ENCODE measurements around the gene TXNDC11. TPM values are rescaled to one million over a fixed set of nuclear protein-coding genes. Genes with fewer than 3 reads are reported as not detected.

TXNDC11 gene
- total RNA-seq, 1 donor from 2014 or later, result 29.0 TPM

DNA sequence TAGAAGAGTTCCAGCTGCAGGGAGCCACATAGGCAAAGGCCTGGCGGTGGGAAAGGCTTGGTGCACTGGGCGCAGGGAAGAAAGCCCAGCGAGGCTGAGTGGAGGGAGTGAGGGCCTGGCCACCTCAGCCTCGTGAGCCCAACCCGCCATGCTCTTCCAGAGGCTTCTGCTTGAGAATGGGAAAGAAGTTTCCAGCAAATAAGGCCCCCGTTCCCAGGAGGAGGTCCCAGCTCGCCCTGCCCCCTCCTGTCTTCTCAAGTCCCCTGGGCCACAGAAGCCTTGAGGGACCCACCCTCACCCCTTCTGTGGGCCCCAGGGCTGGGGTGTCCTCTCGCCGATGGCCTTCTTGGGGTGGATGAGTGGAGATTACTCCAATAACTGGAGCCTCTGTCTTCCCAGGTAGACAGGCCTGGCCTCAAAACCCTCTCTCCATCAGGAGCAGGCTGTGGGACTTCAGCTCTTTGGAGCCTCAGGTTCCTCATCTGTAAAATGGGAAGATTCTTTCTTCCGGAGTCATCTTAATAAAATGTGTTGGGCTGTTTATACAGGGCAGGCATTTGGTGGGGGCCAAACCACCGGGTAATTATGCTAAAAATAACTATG, 75.3 kb downstream of the TXNDC11 start:
- no peaks in the 10 kb centered on the region for H3K27me3 ChIP-seq (ENCODE audit: insufficient read depth, low read length)
- Mint-ChIP-seq H3K27ac (ENCODE audit: unreplicated experiment) (no peak overlapping the region), H3K4me3 (ENCODE audit: unreplicated experiment) (peak overlapping the region; percentile 74), H3K4me1 (ENCODE audit: low read depth, unreplicated experiment) (peaks cover 10% of the 10 kb centered on the region), H3K27me3 (ENCODE audit: low read depth, unreplicated experiment) (peaks cover 8% of the 10 kb centered on the region), H3K9me3 (ENCODE audit: unreplicated experiment) (no peaks in the 10 kb centered on the region), H3K36me3 (ENCODE audit: low read depth, unreplicated experiment) (no peaks in the 10 kb centered on the region)
- FAIRE-seq, result no peak
- no peaks in the 10 kb centered on the region for H3K9me3 ChIP-seq (ENCODE audit: insufficient read depth, low read depth, low read length)
- H3K4me3 ChIP-seq (ENCODE audit: insufficient read depth, low read depth, low read length), result no peak overlapping the region
- DNase-seq (ENCODE audit: low read depth), result no peak
- no peak overlapping the region for H3K27ac ChIP-seq (ENCODE audit: low read depth, low read length)
- TF ChIP-seq EZH2 (IDR thresholded peaks at IDR 0.05; ENCODE audit: insufficient read depth, low read length), result no peak
- no peak for TF ChIP-seq CTCF (IDR thresholded peaks at IDR 0.05; ENCODE audit: insufficient read depth, low read depth, low read length)
- no peaks in the 10 kb centered on the region for H3K36me3 ChIP-seq (ENCODE audit: insufficient read depth, low read length)
- peaks cover 14% of the 10 kb centered on the region for H3K4me1 ChIP-seq (ENCODE audit: insufficient read depth, low read length)
- peaks cover 36% of the 10 kb centered on the region for H3K79me2 ChIP-seq (ENCODE audit: insufficient read depth, low read length)
- no peak overlapping the region for H3K9ac ChIP-seq (ENCODE audit: low read length)
- H4K20me1 ChIP-seq (ENCODE audit: insufficient read depth, low read length), result peaks cover 33% of the 10 kb centered on the region
- peak overlapping the region; percentile 88 for H3K4me2 ChIP-seq (ENCODE audit: low read length)
- no peak overlapping the region for H2AFZ ChIP-seq (ENCODE audit: low read depth, low read length)

DNA sequence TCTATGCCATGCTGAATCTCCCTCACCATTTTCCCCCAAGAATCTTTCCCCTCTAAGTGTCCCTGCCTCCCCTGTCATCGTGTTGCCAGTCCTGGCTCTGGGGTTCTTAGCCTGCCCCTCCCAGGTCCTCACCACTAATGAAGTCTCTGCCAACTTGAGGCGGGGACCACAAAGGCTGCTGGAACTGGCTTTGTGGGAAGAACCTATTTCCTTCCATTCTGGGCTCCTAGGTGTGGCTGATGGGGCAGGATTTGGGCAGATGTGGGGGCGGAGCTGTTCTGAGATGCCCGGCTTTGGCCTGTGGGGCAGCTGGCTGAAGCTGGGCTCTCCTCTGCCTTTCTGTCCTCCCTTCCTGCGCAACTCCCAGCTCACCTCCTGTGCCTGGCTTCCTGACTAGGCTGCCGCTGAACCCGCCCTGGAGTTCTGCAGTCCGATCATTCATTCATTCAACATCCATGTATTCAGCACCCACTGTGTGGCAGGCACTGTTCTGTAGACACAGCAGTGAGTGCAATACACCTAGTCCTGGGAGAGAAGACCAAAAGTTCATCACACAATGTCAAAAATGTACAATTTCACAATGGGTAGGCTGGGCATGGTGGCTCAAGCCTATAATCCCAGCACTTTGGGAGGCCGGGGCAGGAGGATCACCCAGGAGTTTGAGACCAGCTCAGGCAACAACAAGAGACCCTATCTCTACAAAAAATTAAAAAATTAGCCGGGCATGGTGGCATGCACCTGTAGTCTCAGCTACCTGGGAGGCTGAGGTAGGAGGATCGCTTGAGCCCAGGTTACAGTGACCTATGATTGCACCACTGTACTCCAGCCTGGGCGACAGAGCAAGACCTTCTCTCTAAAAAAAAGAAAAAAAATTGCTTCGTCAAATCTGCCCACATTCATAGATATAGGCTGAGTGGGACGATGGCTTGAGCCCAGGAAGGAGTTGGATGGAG, 76.3 kb downstream of the TXNDC11 start:
- DNase-seq (ENCODE audit: low read depth) (no peak), FAIRE-seq (no peak)
- Mint-ChIP-seq H3K27me3 (ENCODE audit: low read depth, unreplicated experiment) (peaks cover 8% of the 10 kb centered on the region), H3K36me3 (ENCODE audit: low read depth, unreplicated experiment) (no peaks in the 10 kb centered on the region), H3K4me1 (ENCODE audit: low read depth, unreplicated experiment) (peaks cover 10% of the 10 kb centered on the region), H3K4me3 (ENCODE audit: unreplicated experiment) (peak overlapping the region; percentile 75), H3K9me3 (ENCODE audit: unreplicated experiment) (no peaks in the 10 kb centered on the region), H3K27ac (ENCODE audit: unreplicated experiment) (no peak overlapping the region)
- Histone ChIP-seq H3K27ac (ENCODE audit: low read depth, low read length) (no peak overlapping the region), H4K20me1 (ENCODE audit: insufficient read depth, low read length) (peaks cover 24% of the 10 kb centered on the region), H3K79me2 (ENCODE audit: insufficient read depth, low read length) (peaks cover 27% of the 10 kb centered on the region), H2AFZ (ENCODE audit: low read depth, low read length) (no peak overlapping the region), H3K36me3 (ENCODE audit: insufficient read depth, low read length) (no peaks in the 10 kb centered on the region), H3K4me3 (ENCODE audit: insufficient read depth, low read depth, low read length) (no peak overlapping the region), H3K27me3 (ENCODE audit: insufficient read depth, low read length) (no peaks in the 10 kb centered on the region), H3K9ac (ENCODE audit: low read length) (no peak overlapping the region), H3K4me2 (ENCODE audit: low read length) (no peak overlapping the region), H3K4me1 (ENCODE audit: insufficient read depth, low read length) (peaks cover 14% of the 10 kb centered on the region), H3K9me3 (ENCODE audit: insufficient read depth, low read depth, low read length) (no peaks in the 10 kb centered on the region)
- TF ChIP-seq CTCF (IDR thresholded peaks at IDR 0.05; ENCODE audit: insufficient read depth, low read depth, low read length) (no peak), EZH2 (IDR thresholded peaks at IDR 0.05; ENCODE audit: insufficient read depth, low read length) (no peak)
